ENCODE data around the gene LETM1.

LETM1 gene

GRCh38 chr4:1763070-1763549 lies 92.8 kb downstream of the LETM1 start:
- no peak for DNase-seq (ENCODE audit: low spot score)

GRCh38 chr4:1762264-1763010 lies 93.5 kb downstream of the LETM1 start:
- no peak for DNase-seq (ENCODE audit: low spot score)

Measured in AG08395 (cell line).